ENCODE data around the gene MED26. TPM values are rescaled to one million over a fixed set of nuclear protein-coding genes. Genes with fewer than 3 reads are reported as not detected.

MED26 gene
- total and polyA plus RNA-seq, 2 of the 13 experiments (the other 11 are each of a cell fraction or from before 2014, with no cell fraction given): 3.5 to 3.8 TPM

DNA sequence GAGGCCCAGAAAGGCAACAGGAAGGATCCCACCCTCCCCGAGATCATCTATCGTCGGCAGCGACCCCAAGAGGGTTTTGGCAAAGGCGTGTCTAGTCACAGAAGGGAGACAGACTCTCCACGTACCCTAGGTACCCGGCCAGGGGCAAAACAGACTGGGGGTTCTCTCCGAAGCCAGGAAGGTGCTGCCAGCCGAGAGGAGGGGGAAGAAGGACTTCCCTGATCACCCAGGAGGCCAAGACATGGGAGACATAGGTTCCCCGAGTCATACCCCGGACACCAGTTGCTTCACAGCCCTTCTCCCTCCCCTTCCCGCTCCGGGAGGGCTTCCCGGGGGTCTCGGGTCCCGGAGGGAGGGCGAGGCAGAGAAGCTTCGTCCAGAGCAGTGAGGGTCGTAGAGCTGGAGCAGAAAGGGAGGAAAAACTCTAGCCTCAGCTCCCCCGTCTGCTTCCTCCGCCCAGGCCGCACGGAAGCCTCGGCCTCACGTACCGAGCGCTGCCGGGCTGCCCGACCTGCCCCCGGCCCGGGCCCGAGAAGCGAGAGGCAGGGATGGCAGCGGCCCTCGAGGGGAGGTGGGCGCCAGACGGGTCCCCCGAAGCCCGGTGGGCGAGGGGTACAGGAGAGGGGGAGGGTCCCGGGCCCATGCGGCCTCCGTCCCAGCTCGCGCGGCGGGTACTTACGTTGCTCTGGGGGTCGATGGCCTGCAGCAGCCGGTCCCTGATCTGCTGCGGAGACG is 644 bp downstream of the MED26 start (continued):
- TF ChIP-seq KLF16 (CRISPR knock-in tag; IDR thresholded peaks at IDR 0.05) (no peak), RBFOX2 (IDR thresholded peaks at IDR 0.05; ENCODE audit: low read depth, low read length) (no peak), NRL (CRISPR knock-in tag; IDR thresholded peaks at IDR 0.05; ENCODE audit: borderline replicate concordance) (no peak), HES4 (CRISPR knock-in tag; IDR thresholded peaks at IDR 0.05; ENCODE audit: borderline replicate concordance) (no peak), ZNF326 (CRISPR knock-in tag; IDR thresholded peaks at IDR 0.05; ENCODE audit: borderline replicate concordance) (no peak), TCF12 (IDR thresholded peaks at IDR 0.05) (no peak), TCF12 (CRISPR knock-in tag; IDR thresholded peaks at IDR 0.05) (no peak), ZNF496 (CRISPR knock-in tag; IDR thresholded peaks at IDR 0.05; ENCODE audit: insufficient replicate concordance) (no peak), ZNF850 (CRISPR knock-in tag; conservative IDR thresholded peaks at IDR 0.05) (no peak), ZNF605 (CRISPR knock-in tag; IDR thresholded peaks at IDR 0.05) (0 out of 2 replicates have a peak, but pooled peaks have one; percentile 35), ZSCAN20 (CRISPR knock-in tag; IDR thresholded peaks at IDR 0.05; ENCODE audit: borderline replicate concordance) (no peak), SNAI1 (CRISPR knock-in tag; IDR thresholded peaks at IDR 0.05; ENCODE audit: borderline replicate concordance) (no peak), ZNF503 (CRISPR knock-in tag; IDR thresholded peaks at IDR 0.05) (no peak), ZNF564 (CRISPR knock-in tag; IDR thresholded peaks at IDR 0.05) (0 out of 2 replicates have a peak, but pooled peaks have one; percentile 34), AHR (CRISPR knock-in tag; IDR thresholded peaks at IDR 0.05) (peak; percentile 57; the same call in 1 of the 2 replicates), CBFB (CRISPR knock-in tag; IDR thresholded peaks at IDR 0.05) (0 out of 2 replicates have a peak, but pooled peaks have one; percentile 12), PRPF4 (IDR thresholded peaks at IDR 0.05; ENCODE audit: low read depth, low read length, poor library complexity, severe bottlenecking) (no peak), ZNF567 (CRISPR knock-in tag; IDR thresholded peaks at IDR 0.05; ENCODE audit: borderline replicate concordance) (no peak), GABPA (IDR thresholded peaks at IDR 0.05; ENCODE audit: low read depth, low read length) (no peak), GABPA (CRISPR knock-in tag; IDR thresholded peaks at IDR 0.05; ENCODE audit: low read depth) (no peak), RXRA (CRISPR knock-in tag; IDR thresholded peaks at IDR 0.05) (peak; percentile 23; the same call in 1 of the 2 replicates), MAFG (CRISPR knock-in tag; IDR thresholded peaks at IDR 0.05) (0 out of 2 replicates have a peak, but pooled peaks have one; percentile 16), SALL1 (CRISPR knock-in tag; IDR thresholded peaks at IDR 0.05) (peak; percentile 40)
- TF ChIP-seq, protein P1, sequence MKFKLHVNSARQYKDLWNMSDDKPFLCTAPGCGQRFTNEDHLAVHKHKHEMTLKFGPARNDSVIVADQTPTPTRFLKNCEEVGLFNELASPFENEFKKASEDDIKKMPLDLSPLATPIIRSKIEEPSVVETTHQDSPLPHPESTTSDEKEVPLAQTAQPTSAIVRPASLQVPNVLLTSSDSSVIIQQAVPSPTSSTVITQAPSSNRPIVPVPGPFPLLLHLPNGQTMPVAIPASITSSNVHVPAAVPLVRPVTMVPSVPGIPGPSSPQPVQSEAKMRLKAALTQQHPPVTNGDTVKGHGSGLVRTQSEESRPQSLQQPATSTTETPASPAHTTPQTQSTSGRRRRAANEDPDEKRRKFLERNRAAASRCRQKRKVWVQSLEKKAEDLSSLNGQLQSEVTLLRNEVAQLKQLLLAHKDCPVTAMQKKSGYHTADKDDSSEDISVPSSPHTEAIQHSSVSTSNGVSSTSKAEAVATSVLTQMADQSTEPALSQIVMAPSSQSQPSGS (CRISPR knock-in tag; IDR thresholded peaks at IDR 0.05): no peak
- TF ChIP-seq, protein P2, sequence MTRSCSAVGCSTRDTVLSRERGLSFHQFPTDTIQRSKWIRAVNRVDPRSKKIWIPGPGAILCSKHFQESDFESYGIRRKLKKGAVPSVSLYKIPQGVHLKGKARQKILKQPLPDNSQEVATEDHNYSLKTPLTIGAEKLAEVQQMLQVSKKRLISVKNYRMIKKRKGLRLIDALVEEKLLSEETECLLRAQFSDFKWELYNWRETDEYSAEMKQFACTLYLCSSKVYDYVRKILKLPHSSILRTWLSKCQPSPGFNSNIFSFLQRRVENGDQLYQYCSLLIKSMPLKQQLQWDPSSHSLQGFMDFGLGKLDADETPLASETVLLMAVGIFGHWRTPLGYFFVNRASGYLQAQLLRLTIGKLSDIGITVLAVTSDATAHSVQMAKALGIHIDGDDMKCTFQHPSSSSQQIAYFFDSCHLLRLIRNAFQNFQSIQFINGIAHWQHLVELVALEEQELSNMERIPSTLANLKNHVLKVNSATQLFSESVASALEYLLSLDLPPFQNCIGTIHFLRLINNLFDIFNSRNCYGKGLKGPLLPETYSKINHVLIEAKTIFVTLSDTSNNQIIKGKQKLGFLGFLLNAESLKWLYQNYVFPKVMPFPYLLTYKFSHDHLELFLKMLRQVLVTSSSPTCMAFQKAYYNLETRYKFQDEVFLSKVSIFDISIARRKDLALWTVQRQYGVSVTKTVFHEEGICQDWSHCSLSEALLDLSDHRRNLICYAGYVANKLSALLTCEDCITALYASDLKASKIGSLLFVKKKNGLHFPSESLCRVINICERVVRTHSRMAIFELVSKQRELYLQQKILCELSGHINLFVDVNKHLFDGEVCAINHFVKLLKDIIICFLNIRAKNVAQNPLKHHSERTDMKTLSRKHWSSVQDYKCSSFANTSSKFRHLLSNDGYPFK (CRISPR knock-in tag; IDR thresholded peaks at IDR 0.05; ENCODE audit: borderline replicate concordance): no peak; the same call in 1 of the 2 replicates
